Upper lobe of left lung (tissue), 4 donors: ENCODE results near the gene SHISAL2B.

Experiments
- POLR2A ChIP-seq, 4 donors: fragments of 450-650 bp; IDR thresholded peaks; one replicate each; pipeline ENCODE4 v1.5.1; 2016 to 2017; ENCODE audit warnings: antibody characterized with exemption in 4 of 4, mild to moderate bottlenecking in 2 of 4
- TF ChIP-seq, protein P1 (sequence below), 6 experiments: fragments of 450-650 bp in 4 of 6; fragments of 200-600 bp in 2 of 6; sonication (generic) in 2 of 6; IDR thresholded peaks; one replicate each; pipeline ENCODE4 v1.5.1; 2016 to 2019; ENCODE audit warnings: antibody characterized with exemption in 6 of 6

DNA sequence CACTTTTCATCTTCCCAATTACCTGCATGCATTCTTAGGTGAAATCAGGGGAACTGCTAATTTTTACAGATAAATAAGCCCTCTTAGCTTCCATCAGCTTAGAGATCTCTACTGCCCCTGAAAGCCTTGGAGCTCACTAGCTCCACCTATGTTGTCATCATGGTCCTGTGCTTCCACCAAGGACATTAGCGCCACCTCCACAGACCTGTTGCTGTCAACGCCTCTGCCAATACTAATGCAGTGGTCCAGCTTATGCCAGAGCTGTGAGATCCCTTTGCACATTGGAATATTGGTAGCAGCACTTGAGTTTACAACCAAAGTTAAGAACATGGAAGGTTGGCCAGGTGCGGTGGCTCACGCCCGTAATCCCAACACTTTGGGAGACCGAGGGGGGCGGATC, 7.7 kb upstream of the SHISAL2B start:
- no peak for TF ChIP-seq POLR2A (IDR thresholded peaks at IDR 0.05)
- TF ChIP-seq, protein P1, sequence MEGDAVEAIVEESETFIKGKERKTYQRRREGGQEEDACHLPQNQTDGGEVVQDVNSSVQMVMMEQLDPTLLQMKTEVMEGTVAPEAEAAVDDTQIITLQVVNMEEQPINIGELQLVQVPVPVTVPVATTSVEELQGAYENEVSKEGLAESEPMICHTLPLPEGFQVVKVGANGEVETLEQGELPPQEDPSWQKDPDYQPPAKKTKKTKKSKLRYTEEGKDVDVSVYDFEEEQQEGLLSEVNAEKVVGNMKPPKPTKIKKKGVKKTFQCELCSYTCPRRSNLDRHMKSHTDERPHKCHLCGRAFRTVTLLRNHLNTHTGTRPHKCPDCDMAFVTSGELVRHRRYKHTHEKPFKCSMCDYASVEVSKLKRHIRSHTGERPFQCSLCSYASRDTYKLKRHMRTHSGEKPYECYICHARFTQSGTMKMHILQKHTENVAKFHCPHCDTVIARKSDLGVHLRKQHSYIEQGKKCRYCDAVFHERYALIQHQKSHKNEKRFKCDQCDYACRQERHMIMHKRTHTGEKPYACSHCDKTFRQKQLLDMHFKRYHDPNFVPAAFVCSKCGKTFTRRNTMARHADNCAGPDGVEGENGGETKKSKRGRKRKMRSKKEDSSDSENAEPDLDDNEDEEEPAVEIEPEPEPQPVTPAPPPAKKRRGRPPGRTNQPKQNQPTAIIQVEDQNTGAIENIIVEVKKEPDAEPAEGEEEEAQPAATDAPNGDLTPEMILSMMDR (IDR thresholded peaks at IDR 0.05): no peak
